ENCODE results near the gene MAK.

MAK gene

GRCh38 chr6:10725716-10726115 is 112.6 kb downstream of the MAK start:
- DNase-seq (ENCODE audit: low read depth in 2 of 2): no peak

GRCh38 chr6:10725044-10725443 is 113.3 kb downstream of the MAK start:
- no peak for DNase-seq (ENCODE audit: low read depth in 2 of 2)

- no peak for DNase-seq (ENCODE audit: low read depth in 2 of 2)
These were observed 114.8 kb downstream of the MAK start for GRCh38 chr6:10723567-10723881.

GRCh38 chr6:10722820-10723566 is 115.3 kb downstream of the MAK start, which contains the start of gene TMEM14C:
Gene TMEM14C (plus strand): TSS chr6:10723070. CDS start chr6:10724614, 1,544 bp downstream.
- peak; percentile 88 to 92 for DNase-seq (ENCODE audit: low read depth in 2 of 2)

- no peak for DNase-seq (ENCODE audit: low read depth in 2 of 2)
These were observed 115.8 kb downstream of the MAK start for GRCh38 chr6:10722570-10722819.

- DNase-seq (ENCODE audit: low read depth in 2 of 2): no peak
These were observed 116.3 kb downstream of the MAK start for GRCh38 chr6:10721850-10722569.

- peak in 1 of 2 donors; percentile 30 for DNase-seq (ENCODE audit: low read depth in 2 of 2)
These were observed 117.1 kb downstream of the MAK start for GRCh38 chr6:10720960-10721849.

GRCh38 chr6:10720265-10720959 is 117.9 kb downstream of the MAK start:
- peak; percentile 54 to 59 for DNase-seq (ENCODE audit: low read depth in 2 of 2)

GRCh38 chr6:10719964-10720264 is 118.4 kb downstream of the MAK start:
- no peak for DNase-seq (ENCODE audit: low read depth in 2 of 2)

GRCh38 chr6:10719296-10719963 is 118.9 kb downstream of the MAK start:
- DNase-seq (ENCODE audit: low read depth in 2 of 2): peak; percentile 27 to 34

- no peak for DNase-seq (ENCODE audit: low read depth in 2 of 2)
These were observed 124.4 kb downstream of the MAK start for GRCh38 chr6:10713962-10714361.

Data from stimulated activated CD8-positive, alpha-beta memory T cell treated with anti-CD3 and anti-CD28 coated beads, Interleukin-15, amount 100 ng/mL, for 48 hours (primary cell).